WERI-Rb-1 (cell line): ENCODE measurements around the gene PSEN1.

Source experiments
- DNase-seq: peaks from one replicate; pipeline ENCODE4 v3.0.0-alpha.2; 2020
- H3K27ac ChIP-seq: fragments of 250-450 bp; sonication (Bioruptor Pico); 2 replicates; pipeline ENCODE4 v1.5.1; 2020; ENCODE audit warnings: mild to moderate bottlenecking, moderate library complexity
- H3K27me3 ChIP-seq: fragments of 250-450 bp; sonication (Bioruptor Pico); 2 replicates; pipeline ENCODE4 v1.5.1; 2021; ENCODE audit warnings: mild to moderate bottlenecking, low read depth, moderate library complexity; ENCODE audit not compliant: insufficient read depth, severe bottlenecking
- H3K36me3 ChIP-seq: fragments of 250-450 bp; sonication (Bioruptor Pico); 2 replicates; pipeline ENCODE4 v1.5.1; 2020; ENCODE audit warnings: mild to moderate bottlenecking, moderate library complexity
- H3K4me3 ChIP-seq: 2 replicates; pipeline ENCODE4 v1.5.1; 2011; ENCODE audit warnings: low read depth, mild to moderate bottlenecking, control low read depth, low read length
- H3K9me3 ChIP-seq: fragments of 250-450 bp; sonication (Bioruptor Pico); 2 replicates; pipeline ENCODE4 v1.5.1; 2021; ENCODE audit warnings: mild to moderate bottlenecking, moderate library complexity; ENCODE audit not compliant: severe bottlenecking
- CTCF ChIP-seq: IDR thresholded peaks from 2 replicates; pipeline ENCODE4 v1.5.1; 2011; ENCODE audit warnings: low read depth, mild to moderate bottlenecking, control low read depth, inconsistent platforms, low read length

Gene PSEN1

GRCh38 chr14:73266317-73266716 is 130.0 kb downstream of the PSEN1 start:
- H3K27ac ChIP-seq, result no peak overlapping the region
- no peak for DNase-seq
- no peaks in the 10 kb centered on the region for H3K36me3 ChIP-seq
- TF ChIP-seq CTCF, result no peak
- H3K4me3 ChIP-seq, result no peak overlapping the region
- H3K9me3 ChIP-seq, result no peaks in the 10 kb centered on the region
- H3K27me3 ChIP-seq, result no peaks in the 10 kb centered on the region

- no peaks in the 10 kb centered on the region for H3K9me3 ChIP-seq
- no peaks in the 10 kb centered on the region for H3K36me3 ChIP-seq
- no peak overlapping the region for H3K27ac ChIP-seq
- no peak for DNase-seq
- H3K27me3 ChIP-seq, result no peaks in the 10 kb centered on the region
- no peak overlapping the region for H3K4me3 ChIP-seq
- no peak for TF ChIP-seq CTCF
Observed at GRCh38 chr14:73267474-73267873, 131.2 kb downstream of the PSEN1 start.

- no peak overlapping the region for H3K27ac ChIP-seq
- no peak for TF ChIP-seq CTCF
- no peak for DNase-seq
- H3K36me3 ChIP-seq, result peaks cover 11% of the 10 kb centered on the region
- no peaks in the 10 kb centered on the region for H3K27me3 ChIP-seq
- H3K9me3 ChIP-seq, result no peaks in the 10 kb centered on the region
- H3K4me3 ChIP-seq, result no peak overlapping the region
Observed at GRCh38 chr14:73269729-73270531, 133.6 kb downstream of the PSEN1 start.

- H3K9me3 ChIP-seq, result no peaks in the 10 kb centered on the region
- no peak overlapping the region for H3K4me3 ChIP-seq
- H3K27ac ChIP-seq, result no peak overlapping the region
- peaks cover 33% of the 10 kb centered on the region for H3K36me3 ChIP-seq
- TF ChIP-seq CTCF, result no peak
- H3K27me3 ChIP-seq, result no peaks in the 10 kb centered on the region
- DNase-seq, result no peak
Observed at GRCh38 chr14:73272393-73272792, 136.1 kb downstream of the PSEN1 start.
